Thoracic aorta (tissue), 2 donors: Measurements from ENCODE around the gene OSBPL2. TPM values are rescaled to one million over a fixed set of nuclear protein-coding genes. Genes with fewer than 3 reads are reported as not detected.

ENCODE experiments used
- ATAC-seq: fragments of 150-250 bp; one replicate; pipeline ENCODE4 v1.8.0; 2017; ENCODE audit warnings: low read depth; ENCODE audit not compliant: insufficient number of reproducible peaks, low FRiP score
- DNase-seq: peaks from one replicate; pipeline ENCODE4 v3.0.0-alpha.2; 2020; ENCODE audit warnings: low spot score
- H3K27ac ChIP-seq, 2 donors: fragments of 200-600 bp; sonication (generic); 1 replicate in 1 of 2; 2 replicates in 1 of 2; pipeline ENCODE4 v1.5.1; 2016; ENCODE audit warnings: mild to moderate bottlenecking in 2 of 2, moderate library complexity in 2 of 2
- H3K27me3 ChIP-seq: fragments of 200-600 bp; sonication (generic); replicated peaks from 2 replicates; pipeline ENCODE4 v1.6.0; 2016; ENCODE audit warnings: mild to moderate bottlenecking; ENCODE audit not compliant: insufficient read depth
- H3K36me3 ChIP-seq: fragments of 200-600 bp; sonication (generic); one replicate; pipeline ENCODE4 v1.5.1; 2016
- H3K4me1 ChIP-seq, 2 donors: fragments of 200-600 bp; sonication (generic); 1 replicate in 1 of 2; 2 replicates in 1 of 2; pipeline versions ENCODE4 v1.5.1 to v1.6.0; 2016; ENCODE audit warnings: low read depth in 2 of 2, mild to moderate bottlenecking in 1 of 2; ENCODE audit not compliant: control insufficient read depth in 1 of 2
- H3K4me3 ChIP-seq: fragments of 200-600 bp; sonication (generic); 2 replicates; pipeline ENCODE4 v1.5.1; 2016; ENCODE audit warnings: mild to moderate bottlenecking
- H3K9me3 ChIP-seq: fragments of 200-600 bp; sonication (generic); 2 replicates; pipeline ENCODE4 v1.5.1; 2016
- total RNA-seq, 2 donors: library from RNA; depleted of rRNA; stranded (reverse); fragments of >200 nt; gene quantifications; one replicate each; pipeline versions ENCODE4 v1.1.0 to v1.2.3, GENCODE V29; 2016
- TF ChIP-seq, protein P1 (sequence below): fragments of 200-600 bp; sonication (generic); IDR thresholded peaks from one replicate; pipeline ENCODE4 v1.5.1; 2019; ENCODE audit warnings: antibody characterized with exemption

The OSBPL2 gene
- total RNA-seq, 2 donors from 2014 or later, result 48.5 to 58.5 TPM

DNA sequence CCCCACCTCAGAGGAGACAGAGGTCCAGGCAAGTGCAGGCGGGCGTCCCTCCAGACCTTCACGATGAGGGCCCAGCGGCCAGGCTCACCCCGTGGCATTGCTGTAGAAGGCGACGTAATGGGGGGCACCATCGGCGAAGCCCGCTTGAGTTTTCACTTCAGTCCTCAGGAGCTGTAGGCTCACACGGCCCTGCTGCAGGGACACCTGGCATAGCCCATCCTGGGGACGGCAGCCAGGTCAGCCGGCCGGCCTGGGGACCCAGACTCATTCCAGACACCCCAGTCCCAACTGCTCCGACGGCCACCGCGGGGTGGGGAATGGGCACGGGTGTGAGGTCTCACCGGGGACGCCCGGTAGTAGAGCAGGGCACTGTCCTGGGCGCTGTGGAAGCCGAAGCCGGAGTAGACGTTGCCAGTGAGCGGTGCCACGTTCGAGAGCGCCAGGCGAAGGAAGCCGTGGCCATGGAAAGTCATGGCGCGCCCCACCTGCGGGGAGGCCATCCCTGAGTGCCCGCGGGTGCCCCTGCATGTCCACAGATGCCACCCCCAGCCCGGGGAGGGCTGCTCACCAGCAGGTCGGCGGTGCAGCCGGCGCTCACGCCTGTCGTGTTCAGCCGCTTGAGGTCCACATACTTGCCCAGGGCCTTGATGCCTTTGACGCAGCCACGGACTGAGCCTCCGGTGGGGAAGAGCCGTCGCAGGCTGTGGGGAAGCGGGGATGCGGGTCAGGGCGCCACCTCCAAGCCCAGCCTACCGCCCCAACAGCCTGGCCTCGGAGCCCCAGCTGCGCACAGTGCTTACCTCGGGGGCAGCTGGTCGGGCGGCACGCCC lies 73.7 kb downstream of the OSBPL2 start:
- no peak for DNase-seq
- TF ChIP-seq, protein P1, sequence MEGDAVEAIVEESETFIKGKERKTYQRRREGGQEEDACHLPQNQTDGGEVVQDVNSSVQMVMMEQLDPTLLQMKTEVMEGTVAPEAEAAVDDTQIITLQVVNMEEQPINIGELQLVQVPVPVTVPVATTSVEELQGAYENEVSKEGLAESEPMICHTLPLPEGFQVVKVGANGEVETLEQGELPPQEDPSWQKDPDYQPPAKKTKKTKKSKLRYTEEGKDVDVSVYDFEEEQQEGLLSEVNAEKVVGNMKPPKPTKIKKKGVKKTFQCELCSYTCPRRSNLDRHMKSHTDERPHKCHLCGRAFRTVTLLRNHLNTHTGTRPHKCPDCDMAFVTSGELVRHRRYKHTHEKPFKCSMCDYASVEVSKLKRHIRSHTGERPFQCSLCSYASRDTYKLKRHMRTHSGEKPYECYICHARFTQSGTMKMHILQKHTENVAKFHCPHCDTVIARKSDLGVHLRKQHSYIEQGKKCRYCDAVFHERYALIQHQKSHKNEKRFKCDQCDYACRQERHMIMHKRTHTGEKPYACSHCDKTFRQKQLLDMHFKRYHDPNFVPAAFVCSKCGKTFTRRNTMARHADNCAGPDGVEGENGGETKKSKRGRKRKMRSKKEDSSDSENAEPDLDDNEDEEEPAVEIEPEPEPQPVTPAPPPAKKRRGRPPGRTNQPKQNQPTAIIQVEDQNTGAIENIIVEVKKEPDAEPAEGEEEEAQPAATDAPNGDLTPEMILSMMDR, result no peak
- Histone ChIP-seq H3K27me3 (no peaks in the 10 kb centered on the region), H3K27ac (no peak overlapping the region), H3K4me1 (no peaks in the 10 kb centered on the region), H3K4me3 (no peak overlapping the region), H3K9me3 (no peaks in the 10 kb centered on the region), H3K36me3 (peaks cover 77% of the 10 kb centered on the region)
- ATAC-seq, result no peak

DNA sequence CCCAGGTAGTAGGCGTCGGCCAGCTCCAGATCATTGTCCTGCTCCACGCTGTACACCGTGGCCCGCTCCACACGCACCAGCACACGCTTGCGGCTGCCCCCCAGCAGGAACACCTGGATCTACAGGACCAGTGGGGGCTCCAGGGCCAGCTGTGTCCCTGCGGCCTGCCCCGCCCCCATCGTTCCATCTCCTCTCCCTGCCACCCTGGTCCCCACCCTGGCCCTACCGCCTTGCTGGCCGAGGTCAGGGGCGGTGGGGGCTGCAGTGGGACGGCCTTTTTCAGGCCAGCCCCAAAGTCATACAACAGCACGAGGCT lies 74.3 kb downstream of the OSBPL2 start:
- no peaks in the 10 kb centered on the region for H3K4me1 ChIP-seq
- TF ChIP-seq, protein P1, result no peak
- no peaks in the 10 kb centered on the region for H3K9me3 ChIP-seq
- DNase-seq (no peak), ATAC-seq (no peak)
- H3K27ac ChIP-seq, result no peak overlapping the region
- no peak overlapping the region for H3K4me3 ChIP-seq
- peaks cover 77% of the 10 kb centered on the region for H3K36me3 ChIP-seq
- no peaks in the 10 kb centered on the region for H3K27me3 ChIP-seq

DNA sequence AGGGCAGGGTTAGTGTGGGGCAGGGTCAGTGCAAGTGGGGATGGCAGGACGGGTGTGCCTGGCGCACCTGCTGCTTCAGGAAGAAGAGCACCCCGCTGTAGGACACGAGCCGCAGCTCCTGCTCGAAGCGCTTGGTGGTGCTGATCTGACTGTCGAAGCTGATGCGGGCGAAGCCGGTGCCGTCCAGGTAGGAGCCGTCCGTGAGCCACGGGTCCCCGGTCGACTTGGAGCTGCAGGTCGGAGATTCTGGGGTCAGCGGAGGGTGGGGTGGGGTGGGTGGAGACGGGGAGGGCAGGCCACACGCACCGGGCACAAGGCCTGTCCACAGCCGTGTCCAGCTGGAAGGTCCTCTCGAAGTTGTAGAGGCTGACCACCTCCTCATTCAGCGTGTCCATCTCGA lies 74.7 kb downstream of the OSBPL2 start:
- H3K4me1 ChIP-seq, result no peaks in the 10 kb centered on the region
- no peak overlapping the region for H3K4me3 ChIP-seq
- no peaks in the 10 kb centered on the region for H3K9me3 ChIP-seq
- H3K27ac ChIP-seq, result no peak overlapping the region
- no peak for ATAC-seq
- no peak for DNase-seq
- peaks cover 74% of the 10 kb centered on the region for H3K36me3 ChIP-seq
- TF ChIP-seq, protein P1, result no peak
- no peaks in the 10 kb centered on the region for H3K27me3 ChIP-seq

DNA sequence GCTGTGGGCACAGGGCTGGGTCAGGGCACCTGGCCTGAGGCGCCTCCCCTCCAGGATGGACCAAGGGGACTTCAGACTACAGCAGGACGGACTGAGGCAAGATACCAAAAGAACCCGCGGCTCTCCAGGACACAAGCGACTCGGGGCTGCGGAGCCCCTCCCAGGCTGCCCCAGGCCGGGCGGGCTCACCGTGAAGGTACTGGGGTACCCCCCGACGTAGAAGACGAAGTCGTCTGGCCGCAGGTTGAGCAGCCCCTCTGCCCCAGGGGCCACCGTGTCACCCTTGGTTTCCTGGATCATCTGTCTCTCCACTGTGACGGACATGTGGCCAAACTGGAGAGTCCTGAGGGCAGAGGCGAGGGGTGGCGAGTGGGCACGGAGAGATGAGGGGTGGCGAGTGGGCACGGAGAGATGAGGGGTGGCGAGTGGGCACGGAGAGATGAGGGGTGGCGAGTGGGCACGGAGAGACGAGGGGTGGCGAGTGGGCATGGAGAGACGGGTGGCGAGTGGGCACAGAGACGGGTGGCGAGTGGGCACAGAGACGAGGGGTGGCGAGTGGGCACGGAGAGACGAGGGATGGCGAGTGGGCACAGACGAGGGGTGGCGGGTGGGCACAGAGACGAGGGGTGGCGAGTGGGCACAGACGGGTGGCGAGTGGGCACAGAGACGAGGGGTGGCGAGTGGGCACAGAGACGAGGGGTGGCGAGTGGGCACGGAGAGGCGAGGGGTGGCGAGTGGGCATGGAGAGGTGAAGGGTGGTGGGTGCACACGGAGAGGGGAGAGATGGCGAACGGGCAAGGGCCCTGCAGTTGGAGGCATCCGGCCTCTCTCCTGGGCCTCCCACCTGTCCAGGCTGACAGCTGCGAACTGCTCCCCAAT lies 75.4 kb downstream of the OSBPL2 start:
- Histone ChIP-seq H3K4me1 (no peaks in the 10 kb centered on the region), H3K27me3 (no peaks in the 10 kb centered on the region), H3K36me3 (peaks cover 71% of the 10 kb centered on the region), H3K27ac (no peak overlapping the region), H3K4me3 (no peak overlapping the region), H3K9me3 (no peaks in the 10 kb centered on the region)
- ATAC-seq (no peak), DNase-seq (no peak)
- TF ChIP-seq, protein P1, result no peak

DNA sequence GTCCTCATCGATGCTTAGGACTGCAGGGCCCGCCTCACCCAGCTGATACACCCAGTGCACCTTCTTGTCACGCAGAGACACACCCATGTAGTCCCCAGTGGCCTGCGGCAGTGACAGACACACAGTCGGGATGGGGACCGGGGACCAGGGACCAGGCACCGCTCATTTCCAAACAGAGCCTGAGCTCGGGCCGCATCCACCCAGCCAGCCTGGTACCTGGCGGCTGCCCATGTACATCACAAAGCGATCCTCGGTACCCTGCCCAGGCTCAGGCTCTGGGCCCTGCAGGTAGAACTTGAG lies 76.0 kb downstream of the OSBPL2 start:
- H3K36me3 ChIP-seq, result peaks cover 73% of the 10 kb centered on the region

More for the DNA sequence above, 76.0 kb downstream of the OSBPL2 start:
- TF ChIP-seq, protein P1, result no peak
- H3K27me3 ChIP-seq, result no peaks in the 10 kb centered on the region
- no peaks in the 10 kb centered on the region for H3K4me1 ChIP-seq
- ATAC-seq (no peak), DNase-seq (no peak)
- no peak overlapping the region for H3K4me3 ChIP-seq
- no peak overlapping the region for H3K27ac ChIP-seq
- no peaks in the 10 kb centered on the region for H3K9me3 ChIP-seq
